ENCODE results near the gene SEC16A. TPM values are rescaled to one million over a fixed set of nuclear protein-coding genes. Genes with fewer than 3 reads are reported as not detected.

SEC16A gene
- total RNA-seq, 1 donor from 2014 or later, result 94.5 TPM

- no peak overlapping the region for H3K4me3 ChIP-seq (ENCODE audit: insufficient read depth, low read depth, low read length)
- Mint-ChIP-seq H3K36me3 (ENCODE audit: low read depth, unreplicated experiment) (peaks cover 3% of the 10 kb centered on the region), H3K4me1 (ENCODE audit: low read depth, unreplicated experiment) (peaks cover 16% of the 10 kb centered on the region), H3K27me3 (ENCODE audit: low read depth, unreplicated experiment) (no peaks in the 10 kb centered on the region), H3K9me3 (ENCODE audit: unreplicated experiment) (no peaks in the 10 kb centered on the region), H3K27ac (ENCODE audit: unreplicated experiment) (no peak overlapping the region), H3K4me3 (ENCODE audit: unreplicated experiment) (no peak overlapping the region)
- no peaks in the 10 kb centered on the region for H3K36me3 ChIP-seq (ENCODE audit: insufficient read depth, low read length)
- H3K9ac ChIP-seq (ENCODE audit: low read length), result no peak overlapping the region
- FAIRE-seq (no peak), DNase-seq (ENCODE audit: low read depth) (no peak)
- no peak overlapping the region for H3K27ac ChIP-seq (ENCODE audit: low read depth, low read length)
- H3K79me2 ChIP-seq (ENCODE audit: insufficient read depth, low read length), result peaks cover 64% of the 10 kb centered on the region
- no peaks in the 10 kb centered on the region for H3K9me3 ChIP-seq (ENCODE audit: insufficient read depth, low read depth, low read length)
- H3K4me1 ChIP-seq (ENCODE audit: insufficient read depth, low read length), result peaks cover 14% of the 10 kb centered on the region
- no peaks in the 10 kb centered on the region for H3K27me3 ChIP-seq (ENCODE audit: insufficient read depth, low read length)
- no peak overlapping the region for H3K4me2 ChIP-seq (ENCODE audit: low read length)
- H2AFZ ChIP-seq (ENCODE audit: low read depth, low read length), result no peak overlapping the region
- peaks cover 51% of the 10 kb centered on the region for H4K20me1 ChIP-seq (ENCODE audit: insufficient read depth, low read length)
- TF ChIP-seq CTCF (IDR thresholded peaks at IDR 0.05; ENCODE audit: insufficient read depth, low read depth, low read length), result no peak
- no peak for TF ChIP-seq EZH2 (IDR thresholded peaks at IDR 0.05; ENCODE audit: insufficient read depth, low read length)
Observed at GRCh38 chr9:136434580-136435169, 48.2 kb downstream of the SEC16A start.

GRCh38 chr9:136433849-136434579 is 48.8 kb downstream of the SEC16A start:
- Histone ChIP-seq H3K36me3 (ENCODE audit: insufficient read depth, low read length) (peaks cover 3% of the 10 kb centered on the region), H3K4me1 (ENCODE audit: insufficient read depth, low read length) (peaks cover 14% of the 10 kb centered on the region), H3K9me3 (ENCODE audit: insufficient read depth, low read depth, low read length) (no peaks in the 10 kb centered on the region), H3K27me3 (ENCODE audit: insufficient read depth, low read length) (no peaks in the 10 kb centered on the region), H3K9ac (ENCODE audit: low read length) (no peak overlapping the region), H3K79me2 (ENCODE audit: insufficient read depth, low read length) (peaks cover 58% of the 10 kb centered on the region), H2AFZ (ENCODE audit: low read depth, low read length) (no peak overlapping the region), H3K4me2 (ENCODE audit: low read length) (no peak overlapping the region), H3K4me3 (ENCODE audit: insufficient read depth, low read depth, low read length) (no peak overlapping the region), H3K27ac (ENCODE audit: low read depth, low read length) (no peak overlapping the region), H4K20me1 (ENCODE audit: insufficient read depth, low read length) (peaks cover 52% of the 10 kb centered on the region)
- Mint-ChIP-seq H3K9me3 (ENCODE audit: unreplicated experiment) (no peaks in the 10 kb centered on the region), H3K27ac (ENCODE audit: unreplicated experiment) (no peak overlapping the region), H3K27me3 (ENCODE audit: low read depth, unreplicated experiment) (no peaks in the 10 kb centered on the region), H3K4me1 (ENCODE audit: low read depth, unreplicated experiment) (peaks cover 16% of the 10 kb centered on the region), H3K4me3 (ENCODE audit: unreplicated experiment) (no peak overlapping the region), H3K36me3 (ENCODE audit: low read depth, unreplicated experiment) (peaks cover 3% of the 10 kb centered on the region)
- DNase-seq (ENCODE audit: low read depth) (no peak), FAIRE-seq (no peak)
- TF ChIP-seq EZH2 (IDR thresholded peaks at IDR 0.05; ENCODE audit: insufficient read depth, low read length), result no peak
- no peak for TF ChIP-seq CTCF (IDR thresholded peaks at IDR 0.05; ENCODE audit: insufficient read depth, low read depth, low read length)
